HG03280 (cell line): Measurements from ENCODE around the gene NAT8.
A peak's percentile ranks its signal among the peaks of the same experiment; 100 is the strongest.
"Not testable (repeated sequence)": the region's sequence is repeated elsewhere in the genome, so short reads cannot be mapped to it uniquely, and the experiment has no call there.

Source experiments
- ATAC-seq: cut with Tn5 transposase; IDR thresholded peaks from one replicate; pipeline ENCODE4 v1.9.1; 2021; ENCODE audit warnings: mild to moderate bottlenecking, moderate library complexity; ENCODE audit not compliant: unreplicated experiment

Gene NAT8, protein sequence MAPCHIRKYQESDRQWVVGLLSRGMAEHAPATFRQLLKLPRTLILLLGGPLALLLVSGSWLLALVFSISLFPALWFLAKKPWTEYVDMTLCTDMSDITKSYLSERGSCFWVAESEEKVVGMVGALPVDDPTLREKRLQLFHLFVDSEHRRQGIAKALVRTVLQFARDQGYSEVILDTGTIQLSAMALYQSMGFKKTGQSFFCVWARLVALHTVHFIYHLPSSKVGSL

DNA sequence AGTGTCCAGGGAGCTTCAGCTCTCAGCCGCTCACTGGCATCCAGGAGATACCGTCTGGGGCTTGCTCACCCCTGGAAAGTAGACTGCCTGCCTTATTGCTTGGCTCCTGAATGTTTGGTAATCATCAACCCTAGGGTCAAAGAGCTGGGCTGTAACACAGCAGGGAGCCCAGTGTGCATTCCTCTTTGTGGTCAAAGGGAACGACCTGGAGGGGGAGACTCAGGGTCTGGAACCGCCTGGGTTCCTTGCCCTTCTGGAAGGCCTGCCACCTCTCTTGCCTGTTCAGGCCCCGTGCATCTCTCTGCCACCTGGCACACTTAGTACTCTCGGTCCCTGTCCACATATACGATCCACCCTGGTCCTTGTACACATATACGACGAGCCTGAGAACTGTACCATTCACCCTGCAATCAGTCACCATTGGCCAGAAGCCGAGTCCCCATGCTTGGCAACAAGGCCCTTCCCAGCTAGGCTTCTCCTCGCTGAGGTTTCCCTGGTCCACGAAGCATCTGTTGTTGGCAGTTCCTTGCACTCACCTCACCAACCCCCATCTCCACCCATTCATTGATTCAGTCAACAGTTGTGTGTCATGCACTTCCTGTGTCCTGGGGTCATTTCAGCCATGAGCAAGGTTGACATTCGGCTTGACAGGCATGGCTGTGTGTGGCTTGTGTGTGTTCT, at the start of gene NAT8:
NAT8 (minus strand) TSS at position 85 of the 681 bp plus-strand sequence. CDS start 794 bp downstream, outside the sequence.
- no peak for ATAC-seq

DNA sequence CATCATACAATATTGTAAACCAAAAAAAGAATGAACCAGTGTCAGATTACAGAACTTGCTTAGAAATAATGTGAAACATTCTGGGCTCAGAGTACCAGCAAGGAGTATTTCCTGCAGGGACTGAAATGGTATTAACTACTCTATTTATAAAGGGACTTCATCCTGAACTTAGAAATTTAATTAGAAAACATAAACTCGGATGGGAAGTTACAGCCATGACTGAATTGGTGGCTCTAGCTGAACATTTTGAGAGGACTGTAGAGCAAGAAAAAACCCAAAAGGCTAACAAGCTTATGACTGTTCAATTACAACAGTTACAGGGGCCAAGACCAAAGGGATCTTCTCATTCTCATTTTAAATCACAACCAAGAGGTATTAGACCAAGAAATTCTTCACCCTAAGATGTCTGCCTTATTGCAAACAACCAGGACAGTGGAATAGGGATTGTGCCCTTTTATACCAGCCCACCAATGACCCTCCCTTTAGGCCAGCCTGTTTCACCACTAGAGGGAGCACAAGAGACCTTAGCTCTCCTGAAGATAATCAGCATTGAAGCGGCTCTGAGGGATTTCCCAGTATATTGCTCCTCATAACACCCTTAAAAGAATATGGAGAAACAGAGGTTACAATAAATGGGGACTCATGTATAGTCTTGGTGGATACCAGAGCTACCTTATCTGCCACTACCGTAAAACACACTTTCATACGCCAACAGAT, 48.3 kb upstream of the NAT8 start:
- peak; percentile 85 for ATAC-seq

DNA sequence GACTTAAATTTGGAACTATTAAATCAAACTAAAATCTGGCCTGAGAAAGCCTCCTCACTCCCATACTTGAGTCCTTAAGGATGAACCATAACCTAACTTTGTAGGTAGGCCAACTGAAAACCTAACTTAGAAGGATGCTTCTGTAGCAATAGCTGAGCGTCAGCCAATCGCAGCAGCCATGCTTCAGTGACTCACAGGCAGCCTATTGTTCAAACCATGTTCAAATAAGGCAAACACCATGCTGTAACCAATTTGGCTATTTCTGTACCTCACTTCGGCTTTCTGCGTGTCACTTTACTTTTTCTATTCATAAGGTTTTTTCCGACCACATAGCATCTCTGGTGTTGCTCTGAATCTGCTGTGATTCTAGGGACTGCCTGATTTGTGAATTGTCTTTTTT, 46.3 kb upstream of the NAT8 start:
- not testable (repeated sequence) for ATAC-seq

DNA sequence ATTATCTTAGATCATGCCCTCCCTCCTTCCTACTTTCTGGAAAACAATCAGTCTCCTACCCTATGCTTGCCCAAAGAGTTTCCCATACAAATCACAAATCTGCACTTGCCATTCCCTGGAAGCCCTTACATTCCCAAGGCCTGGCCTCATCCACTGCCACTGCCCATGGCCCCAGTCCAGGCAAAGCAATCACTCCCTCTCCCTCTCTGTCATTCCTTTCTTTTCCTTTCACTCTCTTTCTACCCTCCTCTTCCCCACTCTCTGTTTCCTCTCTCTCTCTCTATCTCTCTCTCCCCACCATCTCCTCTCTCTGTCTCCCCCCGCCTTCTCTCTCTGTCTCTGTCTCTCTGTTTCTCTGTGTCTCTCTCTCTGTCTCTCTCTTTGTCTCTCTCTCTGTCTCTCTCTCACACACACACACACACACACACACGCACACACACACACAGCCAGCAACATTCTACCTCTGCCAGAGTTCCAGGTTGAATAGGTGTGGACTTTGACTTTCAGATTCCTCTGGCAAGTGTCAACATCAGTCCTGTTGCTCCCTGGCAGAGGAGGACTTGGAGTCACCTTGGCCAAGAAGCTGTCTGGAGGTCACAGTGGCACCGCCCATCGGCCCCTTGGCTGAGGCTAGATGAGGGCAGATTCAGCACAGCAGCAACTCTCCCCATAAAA, 43.7 kb upstream of the NAT8 start:
- ATAC-seq = no peak

GRCh38 chr2:73684905-73685304, 42.7 kb upstream of the NAT8 start:
- not testable (repeated sequence) for ATAC-seq

- ATAC-seq = not testable (repeated sequence)
These were observed 42.1 kb upstream of the NAT8 start for GRCh38 chr2:73684325-73684724.

DNA sequence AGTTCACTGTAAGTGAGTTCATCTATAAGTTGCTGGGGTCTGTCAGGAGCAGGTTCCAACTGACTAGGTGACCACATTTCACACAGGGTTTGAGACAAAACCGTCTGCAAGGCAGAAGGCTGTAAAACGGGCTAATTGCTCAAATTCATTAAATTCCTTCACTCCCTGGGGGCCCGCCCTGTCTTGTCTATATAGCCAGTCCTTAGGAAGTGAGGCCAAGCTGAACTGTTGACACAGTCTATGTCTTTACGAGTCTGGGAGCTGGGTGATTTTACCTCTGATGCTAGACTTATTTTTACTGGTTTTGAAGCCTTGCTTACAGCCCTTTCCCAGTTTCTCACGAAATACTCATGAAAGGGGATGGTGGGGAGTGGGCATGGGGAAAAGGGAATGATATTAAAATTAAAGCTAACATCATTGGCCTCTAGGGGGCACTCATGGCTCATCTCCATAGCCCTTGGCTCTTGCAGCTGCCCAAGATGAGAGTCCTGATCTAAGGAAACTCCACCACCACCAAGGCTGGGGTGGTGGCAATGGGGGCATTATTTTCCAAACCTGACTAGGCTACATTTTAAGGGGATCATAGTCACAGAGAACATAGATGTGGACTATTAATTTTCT, 37.8 kb upstream of the NAT8 start:
- ATAC-seq = not testable (repeated sequence)

GRCh38 chr2:73679237-73679636, 37.0 kb upstream of the NAT8 start:
- ATAC-seq = not testable (repeated sequence)

DNA sequence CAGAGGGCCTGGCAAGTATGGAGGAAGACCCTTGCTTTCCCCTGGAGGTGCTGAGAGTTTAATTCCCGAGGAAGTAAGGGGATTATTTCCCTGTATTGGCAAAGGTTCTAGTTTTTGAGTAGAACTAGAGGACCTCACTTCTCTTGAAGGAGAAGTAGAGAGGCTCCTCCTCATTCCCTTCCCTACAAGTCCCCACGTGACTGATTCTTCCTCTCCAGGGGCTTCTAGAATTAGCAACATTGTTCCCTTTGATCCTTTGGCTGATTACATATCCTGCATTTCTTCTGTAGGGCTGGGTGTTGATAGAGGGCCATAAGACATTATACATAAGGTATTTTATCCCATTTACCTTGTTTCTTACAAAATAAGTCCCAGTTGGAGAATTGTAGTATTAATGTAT, 35.8 kb upstream of the NAT8 start:
- ATAC-seq = not testable (repeated sequence)

- not testable (repeated sequence) for ATAC-seq
These were observed 34.0 kb upstream of the NAT8 start for GRCh38 chr2:73676211-73676610.

DNA sequence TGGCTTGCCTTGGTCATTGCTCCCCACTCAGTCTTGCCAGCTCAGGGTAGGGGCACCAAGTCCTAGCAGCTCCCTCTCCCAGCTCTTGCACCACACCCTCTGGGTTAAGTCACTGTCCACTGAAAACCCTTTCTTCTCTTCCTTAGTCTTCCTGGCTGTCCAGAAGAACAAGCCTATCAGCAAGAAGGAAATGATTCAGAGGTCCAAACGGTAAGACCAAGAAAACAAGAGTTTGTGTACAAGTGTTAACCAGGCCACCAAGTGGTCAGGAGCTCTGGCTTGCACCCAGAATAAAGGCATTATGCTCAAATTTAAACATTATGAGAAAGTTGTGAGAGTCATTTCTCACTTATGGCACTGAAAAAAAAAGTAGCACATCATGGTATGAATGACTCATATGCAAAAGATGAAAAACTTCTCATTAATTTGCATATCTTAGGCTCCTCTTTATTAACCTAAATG, 32.5 kb upstream of the NAT8 start:
- not testable (repeated sequence) for ATAC-seq

DNA sequence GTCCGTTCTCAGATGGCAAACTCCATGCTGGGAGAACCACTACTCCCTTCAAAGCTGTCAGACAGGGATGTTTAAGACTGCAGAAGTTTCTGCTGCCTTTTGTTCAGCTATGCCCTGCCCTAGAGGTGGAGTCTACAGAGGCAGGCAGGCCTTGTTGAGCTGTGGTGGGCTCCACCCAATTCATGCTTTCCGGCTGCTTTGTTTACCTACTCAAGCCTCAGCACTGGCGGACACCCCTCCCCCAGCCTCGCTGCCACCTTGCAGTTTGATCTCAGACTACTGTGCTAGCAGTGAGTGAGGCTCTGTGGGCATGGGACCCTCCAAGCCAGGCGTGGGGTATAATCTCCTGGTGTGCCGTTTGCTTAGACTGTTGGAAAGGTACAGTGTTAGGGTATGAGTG, 27.8 kb upstream of the NAT8 start:
- not testable (repeated sequence) for ATAC-seq

DNA sequence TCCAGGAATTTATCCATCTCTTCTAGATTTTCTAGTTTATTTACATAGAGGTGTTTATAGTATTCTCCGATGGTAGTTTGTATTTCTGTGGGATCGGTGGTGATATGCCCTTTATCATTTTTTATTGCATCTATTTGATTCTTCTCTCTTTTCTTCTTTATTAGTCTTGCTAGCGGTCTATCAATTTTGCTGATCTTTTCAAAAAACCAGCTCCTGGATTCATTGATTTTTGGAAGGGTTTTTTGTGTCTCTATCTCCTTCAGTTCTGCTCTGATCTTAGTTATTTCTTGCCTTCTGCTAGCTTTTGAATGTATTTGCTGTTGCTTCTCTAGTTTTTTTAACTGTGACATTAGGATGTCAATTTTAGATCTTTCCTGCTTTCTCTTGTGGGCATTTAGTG, 25.0 kb upstream of the NAT8 start:
- ATAC-seq = not testable (repeated sequence)

DNA sequence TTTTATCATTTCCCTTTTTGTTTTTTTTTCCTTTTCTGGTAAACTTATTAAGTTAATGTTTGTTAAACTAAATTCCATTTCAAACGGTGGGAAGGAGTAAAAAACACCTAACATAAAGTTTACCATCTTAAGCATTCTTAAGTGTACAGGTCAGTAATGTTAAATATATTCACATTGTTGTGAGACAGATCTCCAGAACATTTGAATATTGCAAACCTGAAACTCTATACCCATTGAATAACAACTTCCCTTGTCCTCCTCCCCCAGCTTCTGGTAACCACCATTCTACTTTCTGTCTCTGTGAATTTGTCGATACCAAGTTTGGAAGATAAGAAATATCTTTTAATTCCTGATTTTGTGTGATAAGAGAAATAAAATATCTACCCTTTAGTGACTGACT, 12.0 kb upstream of the NAT8 start:
- ATAC-seq = no peak

GRCh38 chr2:73652348-73652747, 10.1 kb upstream of the NAT8 start:
- no peak for ATAC-seq

DNA sequence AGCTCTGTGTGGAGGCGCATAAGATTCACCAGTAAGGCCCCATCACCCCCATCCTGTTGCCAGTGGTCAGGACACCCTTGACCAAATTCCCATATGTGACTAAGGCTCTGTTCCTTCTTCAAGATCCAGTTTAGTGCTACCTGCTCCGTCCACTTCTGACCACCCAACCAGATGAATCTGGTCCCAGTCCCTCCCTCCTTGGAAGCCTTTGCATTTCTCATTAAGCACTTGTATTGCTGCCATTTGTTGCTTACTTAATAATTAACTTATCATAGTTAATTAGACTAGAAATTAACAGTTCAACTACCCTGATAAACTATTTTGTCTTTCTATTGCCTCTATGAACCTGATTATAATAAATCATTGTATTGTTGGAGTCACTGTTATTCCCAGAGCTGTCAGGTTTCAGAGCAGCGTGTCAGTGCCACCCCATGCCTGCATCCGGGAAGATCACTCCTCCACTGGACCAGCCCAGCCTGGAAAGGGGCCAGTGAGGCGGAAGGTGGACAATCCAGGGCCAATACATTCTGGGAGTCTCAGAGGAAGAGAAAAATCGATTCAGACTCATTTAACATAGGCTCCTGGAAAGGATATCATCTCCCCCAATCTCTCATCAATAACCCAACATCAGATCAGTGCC, 9.5 kb upstream of the NAT8 start:
- ATAC-seq = no peak

DNA sequence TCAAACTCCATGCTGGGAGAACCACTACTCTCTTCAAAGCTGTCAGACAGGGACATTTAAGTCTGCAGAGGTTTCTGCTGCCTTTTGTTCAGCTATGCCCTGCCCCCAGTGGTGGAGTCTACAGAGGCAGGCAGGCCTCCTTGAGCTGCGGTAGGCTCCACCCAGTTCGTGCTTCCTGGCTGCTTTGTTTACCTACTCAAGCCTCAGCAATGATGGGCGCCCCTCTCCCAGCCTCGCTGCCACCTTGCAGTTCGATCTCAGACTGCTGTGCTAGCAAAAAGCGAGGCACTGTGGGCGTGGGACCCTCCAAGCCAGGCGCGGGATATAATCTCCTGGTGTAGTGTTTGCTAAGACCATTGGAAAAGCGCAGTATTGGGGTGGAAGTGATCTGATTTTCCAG, 5.5 kb upstream of the NAT8 start:
- not testable (repeated sequence) for ATAC-seq

DNA sequence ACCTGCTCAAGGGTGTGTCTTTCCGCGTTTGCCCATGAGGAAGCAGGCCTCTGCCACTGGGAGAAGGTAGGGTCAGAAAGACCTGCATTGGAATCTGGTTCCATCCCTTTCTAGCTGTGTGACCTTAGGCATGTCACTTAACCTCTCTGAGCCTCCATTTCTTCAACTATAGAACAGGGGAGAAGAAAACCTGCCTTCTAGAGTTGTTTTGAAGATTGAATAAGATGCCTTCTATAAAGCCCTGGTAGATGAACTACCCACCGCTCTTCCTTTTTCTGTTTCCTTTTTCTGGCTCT, 507 bp downstream of the NAT8 start:
- ATAC-seq = no peak

GRCh38 chr2:73640946-73641766, 1.1 kb downstream of the NAT8 start:
- ATAC-seq = no peak

DNA sequence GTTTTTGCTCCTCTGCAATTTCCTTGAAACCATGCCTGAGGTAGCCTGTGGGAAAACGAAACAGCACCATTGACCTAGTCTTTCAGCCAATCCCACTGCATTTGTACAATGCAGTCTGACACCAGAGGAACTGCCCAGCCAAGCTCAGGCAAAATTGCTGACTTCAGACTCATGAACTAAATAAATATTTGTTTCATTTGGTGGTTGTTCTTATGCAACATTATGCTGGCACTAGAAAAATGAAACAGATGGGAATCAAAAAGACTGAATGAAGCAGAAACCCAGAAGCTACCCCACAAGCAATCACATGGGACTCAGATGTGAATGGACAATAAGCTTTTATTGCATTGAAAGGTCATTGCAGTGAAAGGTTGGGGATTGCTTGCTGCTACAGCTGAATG, 1.7 kb downstream of the NAT8 start:
- no peak for ATAC-seq
